OCI-LY1 (cell line): ENCODE results near the gene DAND5.

Experiments used
- H2AFZ ChIP-seq: fragments of 200-600 bp; sonication (generic), shearing (Covaris generic); 2 replicates; pipeline ENCODE4 v1.6.0; 2014; ENCODE audit warnings: antibody characterized with exemption, mild to moderate bottlenecking, low read length
- H3F3A ChIP-seq: fragments of 200-600 bp; sonication (generic), shearing (Covaris generic); 2 replicates; pipeline ENCODE4 v1.6.0; 2014; ENCODE audit warnings: mild to moderate bottlenecking, antibody characterized with exemption, low read length, moderate library complexity; ENCODE audit not compliant: insufficient read depth
- H3K27ac ChIP-seq: fragments of 200-600 bp; sonication (generic); 2 replicates; pipeline ENCODE4 v1.5.1; 2014; ENCODE audit warnings: low read length, mixed run types, mild to moderate bottlenecking, low read depth; ENCODE audit not compliant: poor library complexity, severe bottlenecking
- H3K27me3 ChIP-seq: fragments of 200-600 bp; sonication (generic); 2 replicates; pipeline ENCODE4 v1.6.0; 2014; ENCODE audit warnings: antibody characterized with exemption, mild to moderate bottlenecking, low read length, moderate library complexity; ENCODE audit not compliant: insufficient read depth
- H3K36me3 ChIP-seq: fragments of 200-600 bp; sonication (generic); 2 replicates; pipeline ENCODE4 v1.6.1; 2014; ENCODE audit warnings: mild to moderate bottlenecking, antibody characterized with exemption, low read length, moderate library complexity, mixed read lengths; ENCODE audit not compliant: insufficient read depth
- H3K4me1 ChIP-seq: fragments of 200-600 bp; sonication (generic); 2 replicates; pipeline ENCODE4 v1.5.1; 2014; ENCODE audit warnings: mild to moderate bottlenecking, low read length, moderate library complexity; ENCODE audit not compliant: insufficient read depth, severe bottlenecking
- H3K4me2 ChIP-seq: fragments of 200-600 bp; sonication (generic), shearing (Covaris generic); 2 replicates; pipeline ENCODE4 v1.6.1; 2014; ENCODE audit warnings: low read length
- H3K4me3 ChIP-seq: fragments of 200-600 bp; sonication (generic); 2 replicates; pipeline ENCODE4 v1.5.1; 2014; ENCODE audit warnings: low read length, low read depth, mild to moderate bottlenecking, mixed read lengths; ENCODE audit not compliant: poor library complexity, severe bottlenecking
- H3K79me2 ChIP-seq: fragments of 200-600 bp; shearing (Covaris generic); 2 replicates; pipeline ENCODE4 v1.6.1; 2016; ENCODE audit warnings: mixed run types, low read length, mixed read lengths; ENCODE audit not compliant: insufficient read depth
- H3K9ac ChIP-seq: fragments of 200-600 bp; sonication (generic), shearing (Covaris generic); 2 replicates; pipeline ENCODE4 v1.6.1; 2014; ENCODE audit warnings: mild to moderate bottlenecking, low read length, mixed read lengths
- H3K9me2 ChIP-seq: fragments of 200-600 bp; sonication (generic), shearing (Covaris generic); 2 replicates; pipeline ENCODE4 v1.6.1; 2014; ENCODE audit warnings: low read depth, mild to moderate bottlenecking, low read length, mixed read lengths
- H3K9me3 ChIP-seq: fragments of 200-600 bp; shearing (Covaris generic); 2 replicates; pipeline ENCODE4 v1.6.1; 2014; ENCODE audit warnings: low read length, mixed read lengths
- H4K20me1 ChIP-seq: fragments of 200-600 bp; sonication (generic), shearing (Covaris generic); 2 replicates; pipeline ENCODE4 v1.6.0; 2016; ENCODE audit warnings: mild to moderate bottlenecking, low read length; ENCODE audit not compliant: insufficient read depth
- CTCF ChIP-seq: fragments of 200-600 bp; sonication (generic), shearing (Covaris generic); IDR thresholded peaks from 2 replicates; pipeline ENCODE4 v1.5.1; 2017; ENCODE audit warnings: mild to moderate bottlenecking, antibody characterized with exemption, low read length, moderate library complexity, mixed read lengths
- EZH2 ChIP-seq: fragments of 200-600 bp; sonication (generic), shearing (Covaris generic); IDR thresholded peaks from 2 replicates; pipeline ENCODE4 v1.8.0; 2017; ENCODE audit warnings: borderline replicate concordance, mixed run types, mild to moderate bottlenecking, antibody characterized with exemption, low read length, moderate library complexity, mixed read lengths

DAND5 gene

GRCh38 chr19:12987781-12988180 is 18.4 kb downstream of the DAND5 start:
- Histone ChIP-seq H2AFZ (no peak overlapping the region), H3F3A (no peaks in the 10 kb centered on the region), H3K27me3 (no peaks in the 10 kb centered on the region), H3K4me1 (peaks cover 5% of the 10 kb centered on the region), H3K9ac (no peak overlapping the region), H3K9me3 (no peaks in the 10 kb centered on the region), H4K20me1 (no peaks in the 10 kb centered on the region), H3K9me2 (no peaks in the 10 kb centered on the region), H3K36me3 (no peaks in the 10 kb centered on the region), H3K79me2 (no peaks in the 10 kb centered on the region), H3K27ac (no peak overlapping the region), H3K4me3 (no peak overlapping the region), H3K4me2 (no peak overlapping the region)
- TF ChIP-seq CTCF (no peak), EZH2 (no peak)

- no peak for TF ChIP-seq EZH2
- H3K4me1 ChIP-seq, result no peaks in the 10 kb centered on the region
- peaks cover 7% of the 10 kb centered on the region; the same call in 1 of the 2 replicates for H3K27me3 ChIP-seq
- H3F3A ChIP-seq, result no peaks in the 10 kb centered on the region
- no peak overlapping the region for H3K9ac ChIP-seq
- no peaks in the 10 kb centered on the region for H3K9me2 ChIP-seq
- H2AFZ ChIP-seq, result no peak overlapping the region
- H3K9me3 ChIP-seq, result no peaks in the 10 kb centered on the region
- H3K4me3 ChIP-seq, result no peak overlapping the region
- no peaks in the 10 kb centered on the region for H3K79me2 ChIP-seq
- no peak overlapping the region for H3K27ac ChIP-seq
- H3K4me2 ChIP-seq, result no peak overlapping the region
- no peaks in the 10 kb centered on the region for H3K36me3 ChIP-seq
- H4K20me1 ChIP-seq, result no peaks in the 10 kb centered on the region
Observed at GRCh38 chr19:12990431-12990830, 21.1 kb downstream of the DAND5 start.

GRCh38 chr19:12990853-12991252 is 21.5 kb downstream of the DAND5 start:
- Histone ChIP-seq H3K4me2 (no peak overlapping the region), H3K9me2 (no peaks in the 10 kb centered on the region), H3K4me1 (no peaks in the 10 kb centered on the region), H3K4me3 (no peak overlapping the region), H3K79me2 (no peaks in the 10 kb centered on the region), H3K36me3 (no peaks in the 10 kb centered on the region), H3K9ac (no peak overlapping the region), H4K20me1 (no peaks in the 10 kb centered on the region), H3K27me3 (peaks cover 7% of the 10 kb centered on the region; the same call in 1 of the 2 replicates), H3K9me3 (no peaks in the 10 kb centered on the region), H3K27ac (no peak overlapping the region), H2AFZ (no peak overlapping the region), H3F3A (no peaks in the 10 kb centered on the region)
- TF ChIP-seq CTCF (no peak), EZH2 (no peak)

- no peak overlapping the region for H3K9ac ChIP-seq
- no peaks in the 10 kb centered on the region for H3K36me3 ChIP-seq
- H3K9me2 ChIP-seq, result no peaks in the 10 kb centered on the region
- H3K4me1 ChIP-seq, result no peaks in the 10 kb centered on the region
- H2AFZ ChIP-seq, result no peak overlapping the region
- no peak overlapping the region for H3K27ac ChIP-seq
- no peaks in the 10 kb centered on the region for H3K79me2 ChIP-seq
- H3K4me3 ChIP-seq, result no peak overlapping the region
- H3K9me3 ChIP-seq, result no peaks in the 10 kb centered on the region
- no peaks in the 10 kb centered on the region for H4K20me1 ChIP-seq
- H3F3A ChIP-seq, result no peaks in the 10 kb centered on the region
- H3K27me3 ChIP-seq, result peaks cover 7% of the 10 kb centered on the region; the same call in 1 of the 2 replicates
- no peak overlapping the region for H3K4me2 ChIP-seq
- TF ChIP-seq CTCF (no peak), EZH2 (no peak)
Observed at GRCh38 chr19:12991296-12991695, 21.9 kb downstream of the DAND5 start.
